A549 (cell line): ENCODE measurements around the gene HOXC13.

Experiments
- CEBPB ChIP-seq, 2 experiments: fragments of >200 bp in 1 of 2; sonication (Bioruptor Twin) in 1 of 2; formaldehyde crosslinking in 1 of 2; IDR thresholded peaks; 2 replicates each; pipeline ENCODE4 v1.6.1; 2012 to 2016
- CTCF ChIP-seq: fragments of >200 bp; sonication (Bioruptor Twin); formaldehyde crosslinking; IDR thresholded peaks from 3 replicates; pipeline ENCODE4 v1.5.1; 2016
- EHMT2 ChIP-seq: fragments of 200-600 bp; sonication (generic); IDR thresholded peaks from 2 replicates; pipeline ENCODE4 v1.6.1; 2016; ENCODE audit warnings: antibody characterized with exemption, low read depth, mild to moderate bottlenecking, moderate library complexity
- GATA3 ChIP-seq: IDR thresholded peaks from 2 replicates; pipeline ENCODE4 v1.6.1; 2012; ENCODE audit warnings: borderline replicate concordance
- KDM5A ChIP-seq: fragments of 200-600 bp; sonication (generic); IDR thresholded peaks from 2 replicates; pipeline ENCODE4 v1.6.1; 2016; ENCODE audit warnings: antibody characterized with exemption, mild to moderate bottlenecking
- MAZ ChIP-seq: fragments of 150-350 bp; IDR thresholded peaks from 2 replicates; pipeline ENCODE4 v1.6.1; 2014; ENCODE audit warnings: antibody characterized with exemption, low read depth, low read length, borderline replicate concordance
- NR3C1 ChIP-seq: fragments of >200 bp; sonication (Bioruptor Twin); formaldehyde crosslinking; IDR thresholded peaks from 3 replicates; pipeline ENCODE4 v1.6.1; 2017
- POLR2A ChIP-seq: IDR thresholded peaks from 2 replicates; pipeline ENCODE4 v1.6.1; 2012; ENCODE audit warnings: mild to moderate bottlenecking, low read length
- RAD21 ChIP-seq, 2 experiments: fragments of >200 bp in 1 of 2; sonication (Bioruptor Twin) in 1 of 2; formaldehyde crosslinking in 1 of 2; IDR thresholded peaks in 1 of 2; conservative IDR thresholded peaks in 1 of 2; 2 replicates in 1 of 2; 3 replicates in 1 of 2; pipeline ENCODE4 v1.6.1; 2012 to 2018; ENCODE audit warnings: inconsistent platforms in 1 of 2
- SREBF2 ChIP-seq: fragments of 450-650 bp; IDR thresholded peaks from 2 replicates; pipeline ENCODE4 v1.6.1; 2014; ENCODE audit warnings: mild to moderate bottlenecking, moderate library complexity

- no peak for TF ChIP-seq NR3C1
- no peak for TF ChIP-seq GATA3
- no peak for TF ChIP-seq CTCF
- no peak for TF ChIP-seq KDM5A
- TF ChIP-seq CEBPB (IDR thresholded peaks at IDR 0.05) = no peak
- no peak for TF ChIP-seq EHMT2
- TF ChIP-seq POLR2A = no peak
- TF ChIP-seq SREBF2 = no peak
- TF ChIP-seq RAD21 (conservative IDR thresholded peaks at IDR 0.05 in 1 of 2, IDR thresholded peaks at IDR 0.05 in 1 of 2) = no peak
- no peak for TF ChIP-seq MAZ
Observed at GRCh38 chr12:53950789-53951576, 12.4 kb downstream of the HOXC13 start.
